LHCN-M2 (cell line): Measurements from ENCODE around the gene BMP2K. TPM values are rescaled to one million over a fixed set of nuclear protein-coding genes. Genes with fewer than 3 reads are reported as not detected.
"Not testable (repeated sequence)": the region's sequence is repeated elsewhere in the genome, so short reads cannot be mapped to it uniquely, and the experiment has no call there.

Experiments
- DNase-seq: peaks from one replicate; pipeline ENCODE4 v3.0.0-alpha.2; 2012; ENCODE audit warnings: low read depth
- total RNA-seq: library from RNA; depleted of rRNA; stranded (reverse); fragments of >200 nt; gene quantifications from 2 replicates; pipeline ENCODE4 v1.2.3, GENCODE V29; 2014

The BMP2K gene
- total RNA-seq, 1 experiment from 2014 or later = 26.5 TPM

- peak; percentile 23 for DNase-seq
Measured at GRCh38 chr4:78788007-78788889, 12.1 kb downstream of the BMP2K start.

GRCh38 chr4:78795594-78796416 is 19.7 kb downstream of the BMP2K start:
- DNase-seq = not testable (repeated sequence)

- DNase-seq = no peak
Measured at GRCh38 chr4:78796526-78796925, 20.4 kb downstream of the BMP2K start.

GRCh38 chr4:78797777-78798284 is 21.7 kb downstream of the BMP2K start:
- DNase-seq = no peak

- no peak for DNase-seq
Measured at GRCh38 chr4:78799551-78800495, 23.7 kb downstream of the BMP2K start.

- DNase-seq = no peak
Measured at GRCh38 chr4:78800965-78801364, 24.8 kb downstream of the BMP2K start.

GRCh38 chr4:78803983-78804382 is 27.8 kb downstream of the BMP2K start:
- DNase-seq = no peak

- DNase-seq = no peak
Measured at GRCh38 chr4:78806943-78807460, 30.9 kb downstream of the BMP2K start.

- DNase-seq = no peak
Measured at GRCh38 chr4:78809295-78809694, 33.1 kb downstream of the BMP2K start.

- no peak for DNase-seq
Measured at GRCh38 chr4:78809928-78810835, 34.0 kb downstream of the BMP2K start.

GRCh38 chr4:78811034-78811433 is 34.9 kb downstream of the BMP2K start:
- no peak for DNase-seq

- DNase-seq = no peak
Measured at GRCh38 chr4:78818530-78819079, 42.5 kb downstream of the BMP2K start.

GRCh38 chr4:78824001-78824400 is 47.9 kb downstream of the BMP2K start:
- DNase-seq = no peak

- no peak for DNase-seq
Measured at GRCh38 chr4:78827191-78827590, 51.0 kb downstream of the BMP2K start.

GRCh38 chr4:78829296-78829695 is 53.1 kb downstream of the BMP2K start:
- DNase-seq = no peak

GRCh38 chr4:78839676-78840075 is 63.5 kb downstream of the BMP2K start:
- not testable (repeated sequence) for DNase-seq

GRCh38 chr4:78840286-78840685 is 64.1 kb downstream of the BMP2K start:
- not testable (repeated sequence) for DNase-seq

- no peak for DNase-seq
Measured at GRCh38 chr4:78845472-78845871, 69.3 kb downstream of the BMP2K start.

- DNase-seq = no peak
Measured at GRCh38 chr4:78846258-78846657, 70.1 kb downstream of the BMP2K start.
